GM12801 (cell line): ENCODE data around the gene AKAP4.

ENCODE experiments used
- CTCF ChIP-seq: IDR thresholded peaks from one replicate; pipeline ENCODE4 v1.5.1; 2011; ENCODE audit warnings: control low read depth; ENCODE audit not compliant: insufficient read length; ENCODE audit errors: extremely low read depth

AKAP4 gene

GRCh38 chrX:50183891-50184290 is 16.9 kb downstream of the AKAP4 start:
- no peak for TF ChIP-seq CTCF

- no peak for TF ChIP-seq CTCF
These were observed 20.5 kb downstream of the AKAP4 start for GRCh38 chrX:50180073-50180940.

GRCh38 chrX:50169717-50170116 is 31.1 kb downstream of the AKAP4 start:
- no peak for TF ChIP-seq CTCF

- TF ChIP-seq CTCF = no peak
These were observed 32.5 kb downstream of the AKAP4 start for GRCh38 chrX:50168241-50168687.

- no peak for TF ChIP-seq CTCF
These were observed 33.4 kb downstream of the AKAP4 start for GRCh38 chrX:50167366-50167765.

GRCh38 chrX:50165727-50166126 is 35.1 kb downstream of the AKAP4 start:
- no peak for TF ChIP-seq CTCF

GRCh38 chrX:50161127-50161526 is 39.7 kb downstream of the AKAP4 start:
- no peak for TF ChIP-seq CTCF

GRCh38 chrX:50158593-50158992 is 42.2 kb downstream of the AKAP4 start:
- TF ChIP-seq CTCF = no peak
